ENCODE results near the gene GLCCI1.
"Not testable (repeated sequence)": the region's sequence is repeated elsewhere in the genome, so short reads cannot be mapped to it uniquely, and the experiment has no call there.

The GLCCI1 gene

DNA sequence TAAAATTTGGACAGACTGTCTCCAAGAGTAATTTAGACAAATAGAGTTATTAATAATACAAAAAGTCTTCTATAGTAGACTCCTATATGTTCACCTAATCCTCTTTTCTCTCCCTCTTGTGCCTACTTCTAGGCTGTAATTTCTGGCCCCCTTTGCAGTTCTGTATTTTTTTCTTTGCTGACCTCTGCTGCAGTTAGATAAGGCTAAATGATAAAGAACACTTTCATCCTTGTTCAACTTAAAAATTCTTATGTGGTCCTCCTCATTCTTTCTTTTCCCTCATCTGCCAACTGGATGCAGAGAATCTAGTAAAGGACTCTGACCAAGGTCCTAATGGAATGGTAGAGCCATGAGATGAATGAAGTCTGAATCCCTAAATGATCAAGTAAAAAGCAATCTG, 20.1 kb downstream of the GLCCI1 start:
- Mint-ChIP-seq H3K4me3 (no peak overlapping the region), H3K36me3 (ENCODE audit: low read depth) (peaks cover 22% of the 10 kb centered on the region), H3K9me3 (peaks cover 24% of the 10 kb centered on the region), H3K27ac (no peak overlapping the region), H3K27me3 (ENCODE audit: low read depth) (no peaks in the 10 kb centered on the region), H3K4me1 (ENCODE audit: low read depth) (peaks cover 28% of the 10 kb centered on the region)
- DNase-seq (ENCODE audit: low spot score), result no peak

DNA sequence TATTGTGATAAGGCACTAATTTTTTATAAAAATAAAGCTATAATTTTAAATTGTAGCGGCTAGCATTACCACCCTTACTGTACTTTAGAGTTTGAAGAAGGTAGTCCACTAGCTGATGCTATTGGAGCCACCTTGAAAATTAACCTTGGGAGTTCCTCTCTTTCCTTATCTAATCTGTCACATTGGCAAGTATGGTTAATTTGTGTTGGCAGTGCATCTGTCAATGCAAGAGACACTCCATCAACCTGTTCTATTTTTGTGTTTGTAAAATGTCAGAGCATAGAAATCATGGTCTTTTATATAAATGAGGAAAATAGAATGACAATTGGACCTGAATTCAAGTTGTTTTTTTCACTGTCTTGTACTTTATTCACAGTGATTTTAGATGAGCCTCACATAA, 20.5 kb downstream of the GLCCI1 start:
- no peak for DNase-seq (ENCODE audit: low spot score)
- no peaks in the 10 kb centered on the region for H3K27me3 Mint-ChIP-seq (ENCODE audit: low read depth)
- H3K27ac Mint-ChIP-seq, result peak overlapping the region; percentile 66
- H3K4me3 Mint-ChIP-seq, result peak overlapping the region; percentile 74
- H3K9me3 Mint-ChIP-seq, result peaks cover 24% of the 10 kb centered on the region
- H3K4me1 Mint-ChIP-seq (ENCODE audit: low read depth), result peaks cover 28% of the 10 kb centered on the region
- H3K36me3 Mint-ChIP-seq (ENCODE audit: low read depth), result peaks cover 22% of the 10 kb centered on the region

DNA sequence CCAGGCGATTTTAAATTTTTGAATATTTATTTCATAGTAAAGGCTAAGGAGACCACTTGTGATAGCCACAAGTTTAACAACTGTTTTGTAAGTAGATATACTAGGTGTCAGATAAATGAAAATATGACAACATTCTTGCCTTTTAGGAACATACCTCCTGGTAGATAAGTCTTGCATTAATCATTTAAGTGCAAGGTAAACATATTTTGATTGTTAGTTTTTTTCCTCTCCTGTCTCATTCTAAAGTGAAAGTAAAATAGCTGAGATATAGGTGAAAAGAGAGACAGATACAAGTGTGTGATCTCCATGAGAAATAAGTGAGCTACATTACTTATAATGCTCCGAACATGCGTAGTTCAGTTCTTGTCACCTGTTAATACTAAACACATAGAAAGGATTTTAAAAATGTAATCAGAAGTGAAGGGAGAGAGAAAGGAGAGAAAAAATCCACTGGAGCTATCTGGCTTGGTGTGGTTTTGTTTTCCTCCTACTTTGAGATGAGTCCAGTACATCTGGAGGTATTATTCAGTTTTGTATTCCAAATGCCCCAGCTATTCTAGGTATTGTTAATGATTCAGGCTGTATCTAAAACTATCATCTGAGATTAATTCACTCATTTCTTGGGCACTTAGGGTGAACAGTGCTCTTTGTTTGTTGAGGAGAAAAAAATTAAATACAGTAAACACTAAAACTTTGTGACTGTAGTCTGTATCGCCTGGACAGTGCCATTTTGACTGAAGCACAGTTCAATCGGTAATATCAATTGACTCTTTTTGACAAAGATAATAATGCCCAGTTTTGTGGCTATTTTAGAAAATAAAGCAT, 21.2 kb downstream of the GLCCI1 start:
- DNase-seq (ENCODE audit: low spot score), result no peak
- Mint-ChIP-seq H3K27me3 (ENCODE audit: low read depth) (no peaks in the 10 kb centered on the region), H3K4me3 (peak overlapping the region; percentile 74), H3K36me3 (ENCODE audit: low read depth) (peaks cover 26% of the 10 kb centered on the region), H3K9me3 (peaks cover 28% of the 10 kb centered on the region), H3K27ac (peak overlapping the region; percentile 66), H3K4me1 (ENCODE audit: low read depth) (peaks cover 28% of the 10 kb centered on the region)

DNA sequence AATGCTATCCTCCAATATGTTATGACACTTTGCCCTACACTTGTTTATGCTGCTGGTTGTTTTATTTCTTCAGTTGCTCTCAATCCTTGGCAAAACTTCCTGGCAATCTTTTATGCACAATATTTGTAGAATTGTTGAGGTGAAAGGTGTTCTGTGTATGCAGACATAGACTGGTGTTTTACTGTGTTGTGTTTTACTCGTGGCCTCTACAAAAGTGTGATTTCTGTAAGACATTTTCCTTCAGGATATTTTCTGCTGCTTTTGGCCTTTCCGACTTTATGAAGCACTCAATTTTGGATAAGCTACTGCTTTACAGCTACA, 21.8 kb downstream of the GLCCI1 start:
- Mint-ChIP-seq H3K9me3 (peaks cover 33% of the 10 kb centered on the region), H3K27me3 (ENCODE audit: low read depth) (no peaks in the 10 kb centered on the region), H3K36me3 (ENCODE audit: low read depth) (peaks cover 31% of the 10 kb centered on the region), H3K27ac (no peak overlapping the region), H3K4me1 (ENCODE audit: low read depth) (peaks cover 26% of the 10 kb centered on the region), H3K4me3 (no peak overlapping the region)
- no peak for DNase-seq (ENCODE audit: low spot score)

DNA sequence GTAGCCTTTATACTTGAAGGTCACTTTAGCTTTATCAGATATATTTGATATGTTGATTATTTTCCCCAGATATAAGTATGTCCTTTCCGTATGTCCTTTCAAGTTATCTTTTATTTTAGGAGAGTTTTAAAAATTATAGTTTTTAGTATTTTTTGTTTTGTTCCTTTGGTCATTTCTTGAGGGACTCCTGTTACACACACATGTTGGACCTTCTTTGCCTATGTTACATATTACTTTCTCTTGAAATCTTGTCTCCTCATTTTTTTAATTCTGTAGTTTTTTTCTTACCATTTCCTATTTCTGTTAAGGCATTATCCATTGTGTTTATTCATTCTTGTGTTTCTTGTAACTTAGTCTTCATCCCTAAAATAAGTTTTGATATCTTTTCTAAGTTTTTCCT, 23.9 kb downstream of the GLCCI1 start:
- Mint-ChIP-seq H3K36me3 (ENCODE audit: low read depth) (peaks cover 34% of the 10 kb centered on the region), H3K27ac (no peak overlapping the region), H3K9me3 (peaks cover 34% of the 10 kb centered on the region), H3K4me3 (no peak overlapping the region), H3K4me1 (ENCODE audit: low read depth) (peaks cover 29% of the 10 kb centered on the region), H3K27me3 (ENCODE audit: low read depth) (no peaks in the 10 kb centered on the region)
- no peak for DNase-seq (ENCODE audit: low spot score)

DNA sequence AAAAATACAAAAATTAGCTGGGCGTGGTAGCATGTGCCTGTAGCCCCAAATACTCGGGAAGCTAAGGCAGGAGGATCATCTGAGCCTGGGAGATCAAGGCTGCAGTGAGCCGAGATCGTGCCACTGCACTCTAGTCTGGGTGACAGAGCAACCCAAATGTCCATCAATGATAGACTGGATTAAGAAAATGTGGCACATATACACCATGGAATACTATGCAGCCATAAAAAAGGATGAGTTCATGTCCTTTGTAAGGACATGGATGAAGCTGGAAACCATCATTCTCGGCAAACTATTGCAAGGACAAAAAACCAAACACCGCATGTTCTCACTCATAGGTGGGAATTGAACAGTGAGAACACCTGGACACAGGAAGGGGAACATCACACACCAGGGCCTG, 26.8 kb downstream of the GLCCI1 start:
- not testable (repeated sequence) for H3K27ac Mint-ChIP-seq; H3K4me3 Mint-ChIP-seq; H3K27me3 Mint-ChIP-seq (ENCODE audit: low read depth); H3K4me1 Mint-ChIP-seq (ENCODE audit: low read depth); DNase-seq (ENCODE audit: low spot score)
- peaks cover 37% of the 10 kb centered on the region for H3K9me3 Mint-ChIP-seq
- peaks cover 36% of the 10 kb centered on the region for H3K36me3 Mint-ChIP-seq (ENCODE audit: low read depth)

DNA sequence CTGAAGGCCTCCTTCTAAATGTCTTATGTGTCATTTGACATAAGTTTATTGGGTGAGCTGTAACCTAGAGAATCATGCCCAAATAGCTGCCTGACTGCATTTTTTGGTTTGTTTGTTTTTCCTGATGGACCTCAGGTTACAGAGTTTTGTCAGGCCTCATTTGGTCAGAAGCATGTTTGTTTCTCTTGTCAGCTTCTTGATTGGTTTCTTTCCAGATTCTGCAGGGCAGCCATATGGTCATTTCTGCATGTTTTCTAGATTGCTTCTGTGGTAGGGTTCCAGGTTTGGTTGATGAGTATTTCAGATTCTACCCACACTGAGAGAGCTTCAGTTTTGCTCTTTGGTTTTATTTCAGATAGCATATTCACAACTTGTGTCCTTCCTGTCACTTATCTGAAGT, 28.0 kb downstream of the GLCCI1 start:
- Mint-ChIP-seq H3K9me3 (peaks cover 45% of the 10 kb centered on the region), H3K4me1 (ENCODE audit: low read depth) (peaks cover 3% of the 10 kb centered on the region), H3K27me3 (ENCODE audit: low read depth) (no peaks in the 10 kb centered on the region), H3K27ac (no peak overlapping the region), H3K36me3 (ENCODE audit: low read depth) (peaks cover 43% of the 10 kb centered on the region), H3K4me3 (no peak overlapping the region)
- no peak for DNase-seq (ENCODE audit: low spot score)

DNA sequence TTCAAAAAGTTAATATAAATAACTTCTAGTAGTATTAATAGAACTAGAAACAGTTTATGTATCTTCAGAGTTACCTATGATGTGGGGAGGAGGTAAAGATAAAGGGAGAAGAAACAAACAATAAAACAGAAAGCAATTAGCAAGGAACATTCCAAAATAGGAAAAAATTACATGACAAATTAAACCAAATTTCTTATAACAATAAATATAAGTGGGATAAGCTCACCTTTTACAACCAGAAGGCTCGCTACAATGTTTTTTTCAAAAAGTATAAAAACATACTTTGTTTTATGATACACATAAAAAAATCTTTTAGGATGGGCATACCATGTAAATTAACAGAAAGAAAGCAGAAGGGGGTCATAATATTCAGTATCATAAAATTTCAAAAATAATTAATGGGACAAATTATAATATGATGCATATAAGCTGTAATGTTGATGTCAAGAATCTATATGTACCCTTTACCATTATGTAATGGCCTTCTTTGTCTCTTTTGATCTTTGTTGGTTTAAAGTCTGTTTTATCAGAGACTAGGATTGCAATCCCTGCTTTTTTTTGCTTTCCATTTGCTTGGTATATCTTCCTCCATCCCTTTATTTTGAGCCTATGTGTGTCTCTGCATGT, 31.8 kb downstream of the GLCCI1 start:
- H3K27me3 Mint-ChIP-seq (ENCODE audit: low read depth), result no peaks in the 10 kb centered on the region
- H3K4me1 Mint-ChIP-seq (ENCODE audit: low read depth), result peaks cover 12% of the 10 kb centered on the region
- peaks cover 43% of the 10 kb centered on the region for H3K36me3 Mint-ChIP-seq (ENCODE audit: low read depth)
- H3K4me3 Mint-ChIP-seq, result no peak overlapping the region
- DNase-seq (ENCODE audit: low spot score), result no peak
- H3K27ac Mint-ChIP-seq, result no peak overlapping the region
- peaks cover 23% of the 10 kb centered on the region for H3K9me3 Mint-ChIP-seq

DNA sequence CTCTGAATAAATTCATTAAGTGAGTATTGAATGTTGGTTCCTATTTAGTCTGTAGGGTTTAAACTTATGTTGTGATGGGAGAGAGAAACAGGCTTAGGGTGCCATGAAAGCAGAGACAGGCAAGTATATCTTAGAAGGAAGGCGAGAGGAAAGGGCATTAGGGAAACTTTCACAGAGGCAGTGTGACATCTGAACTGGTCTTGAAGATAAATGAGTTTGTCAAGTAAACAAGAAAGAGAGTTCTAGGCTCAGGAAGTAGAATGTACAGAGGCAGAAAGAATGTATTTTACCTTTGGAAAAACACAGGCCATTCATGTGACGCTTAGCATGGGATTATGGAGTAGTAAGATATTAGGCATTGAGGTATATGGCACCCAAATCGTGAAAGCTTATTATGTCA, 34.5 kb downstream of the GLCCI1 start:
- no peak overlapping the region for H3K4me3 Mint-ChIP-seq
- H3K27ac Mint-ChIP-seq, result no peak overlapping the region
- H3K9me3 Mint-ChIP-seq, result peaks cover 23% of the 10 kb centered on the region
- peaks cover 57% of the 10 kb centered on the region for H3K36me3 Mint-ChIP-seq (ENCODE audit: low read depth)
- H3K27me3 Mint-ChIP-seq (ENCODE audit: low read depth), result no peaks in the 10 kb centered on the region
- H3K4me1 Mint-ChIP-seq (ENCODE audit: low read depth), result peaks cover 9% of the 10 kb centered on the region
- DNase-seq (ENCODE audit: low spot score), result no peak

DNA sequence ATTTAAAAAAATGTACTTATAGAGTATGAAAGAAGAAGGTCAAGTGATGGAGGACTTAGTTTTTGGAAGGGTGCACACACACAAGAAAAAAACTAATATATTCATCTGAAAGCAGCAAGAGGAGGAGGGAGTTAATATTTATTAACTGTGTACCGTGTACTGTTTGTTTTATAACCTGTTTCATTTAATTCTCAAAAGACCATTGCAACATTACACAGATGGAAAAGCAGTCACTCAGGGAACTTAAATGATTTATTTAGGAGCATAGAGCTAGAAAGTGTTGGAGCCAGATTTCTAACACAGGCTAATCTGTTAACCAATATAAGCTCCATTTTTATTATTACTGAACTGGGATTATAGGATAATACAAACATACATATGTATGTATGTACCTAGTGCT, 36.7 kb downstream of the GLCCI1 start:
- no peak overlapping the region for H3K4me3 Mint-ChIP-seq
- H3K27me3 Mint-ChIP-seq (ENCODE audit: low read depth), result no peaks in the 10 kb centered on the region
- DNase-seq (ENCODE audit: low spot score), result no peak
- peaks cover 55% of the 10 kb centered on the region for H3K36me3 Mint-ChIP-seq (ENCODE audit: low read depth)
- peaks cover 9% of the 10 kb centered on the region for H3K4me1 Mint-ChIP-seq (ENCODE audit: low read depth)
- H3K27ac Mint-ChIP-seq, result no peak overlapping the region
- H3K9me3 Mint-ChIP-seq, result peaks cover 20% of the 10 kb centered on the region

DNA sequence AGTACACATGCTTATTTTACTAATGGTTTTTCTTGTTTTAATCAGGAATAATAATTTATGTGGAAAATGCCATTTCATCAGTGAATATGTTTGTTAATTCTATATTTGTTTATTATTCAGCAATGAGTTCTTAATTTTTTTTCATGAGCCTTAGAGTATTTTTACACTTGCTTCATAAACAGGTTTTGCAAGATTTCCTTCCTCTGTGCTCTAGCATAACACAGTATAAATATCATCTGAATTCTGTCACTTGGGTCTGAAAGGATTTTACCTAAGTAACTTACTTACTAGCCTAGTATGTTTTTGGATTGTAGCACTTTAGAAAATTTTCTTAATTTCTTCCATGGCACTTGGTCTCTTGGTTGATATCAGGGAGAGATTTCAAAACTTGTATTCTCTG, 45.8 kb downstream of the GLCCI1 start:
- H3K27ac Mint-ChIP-seq, result peak overlapping the region; percentile 32
- no peaks in the 10 kb centered on the region for H3K9me3 Mint-ChIP-seq
- no peaks in the 10 kb centered on the region for H3K27me3 Mint-ChIP-seq (ENCODE audit: low read depth)
- H3K36me3 Mint-ChIP-seq (ENCODE audit: low read depth), result peaks cover 16% of the 10 kb centered on the region
- DNase-seq (ENCODE audit: low spot score), result no peak
- H3K4me3 Mint-ChIP-seq, result peak overlapping the region; percentile 60
- peaks cover 20% of the 10 kb centered on the region for H3K4me1 Mint-ChIP-seq (ENCODE audit: low read depth)

DNA sequence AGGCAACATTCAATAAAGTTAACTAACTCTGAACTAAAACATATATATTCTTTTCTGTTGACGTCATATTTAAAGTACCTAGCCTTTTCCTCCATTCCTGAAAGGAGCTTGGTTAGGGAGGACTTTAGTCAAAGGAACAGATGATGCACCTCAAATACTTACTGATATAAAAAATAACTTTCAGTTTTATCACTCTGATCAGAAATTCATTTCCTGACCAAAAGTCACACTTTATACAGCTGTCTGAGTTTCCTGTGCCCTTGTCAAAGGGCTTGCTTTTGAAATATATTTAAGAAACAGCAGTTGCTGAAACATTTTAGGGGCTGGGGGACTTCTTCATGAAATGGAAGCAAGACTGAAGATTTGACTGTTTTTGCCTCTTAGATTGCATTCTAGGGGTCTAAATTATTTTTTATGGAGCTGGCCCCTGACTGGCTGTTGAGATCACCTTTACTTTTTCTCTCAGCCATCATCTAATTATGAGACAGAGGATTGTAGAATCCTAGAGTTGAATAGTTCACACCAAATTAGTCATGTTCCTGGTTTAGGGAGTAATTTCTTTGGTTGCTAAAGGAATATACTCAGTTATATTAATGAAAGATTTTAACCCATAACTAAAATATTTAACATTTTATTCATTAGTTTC, 46.6 kb downstream of the GLCCI1 start:
- H3K4me1 Mint-ChIP-seq (ENCODE audit: low read depth), result peaks cover 20% of the 10 kb centered on the region
- no peak for DNase-seq (ENCODE audit: low spot score)
- no peaks in the 10 kb centered on the region for H3K27me3 Mint-ChIP-seq (ENCODE audit: low read depth)
- no peaks in the 10 kb centered on the region for H3K9me3 Mint-ChIP-seq
- peak overlapping the region; percentile 54 for H3K4me3 Mint-ChIP-seq
- peaks cover 20% of the 10 kb centered on the region for H3K36me3 Mint-ChIP-seq (ENCODE audit: low read depth)
- peak overlapping the region; percentile 31 for H3K27ac Mint-ChIP-seq

DNA sequence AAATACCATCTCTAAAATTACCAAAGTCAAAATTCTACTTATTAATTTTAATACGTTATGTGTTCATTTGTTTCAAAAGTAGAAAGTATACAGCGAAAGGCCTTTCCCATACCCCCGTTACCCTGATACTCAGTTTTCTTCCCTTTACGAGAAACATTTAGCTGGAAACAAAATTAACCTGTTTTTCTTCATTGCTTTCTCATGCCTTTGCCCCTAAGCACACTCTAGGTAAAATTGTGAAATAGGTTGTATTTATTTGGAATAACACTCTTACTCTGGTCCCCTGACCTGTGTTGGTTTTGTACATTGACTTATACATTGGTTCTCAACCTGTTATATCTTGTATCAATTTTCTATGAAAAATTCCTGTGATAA, 47.1 kb downstream of the GLCCI1 start:
- H3K36me3 Mint-ChIP-seq (ENCODE audit: low read depth), result peaks cover 19% of the 10 kb centered on the region
- no peaks in the 10 kb centered on the region for H3K9me3 Mint-ChIP-seq
- H3K4me3 Mint-ChIP-seq, result no peak overlapping the region
- peaks cover 20% of the 10 kb centered on the region for H3K4me1 Mint-ChIP-seq (ENCODE audit: low read depth)
- no peaks in the 10 kb centered on the region for H3K27me3 Mint-ChIP-seq (ENCODE audit: low read depth)
- H3K27ac Mint-ChIP-seq, result no peak overlapping the region
- no peak for DNase-seq (ENCODE audit: low spot score)

DNA sequence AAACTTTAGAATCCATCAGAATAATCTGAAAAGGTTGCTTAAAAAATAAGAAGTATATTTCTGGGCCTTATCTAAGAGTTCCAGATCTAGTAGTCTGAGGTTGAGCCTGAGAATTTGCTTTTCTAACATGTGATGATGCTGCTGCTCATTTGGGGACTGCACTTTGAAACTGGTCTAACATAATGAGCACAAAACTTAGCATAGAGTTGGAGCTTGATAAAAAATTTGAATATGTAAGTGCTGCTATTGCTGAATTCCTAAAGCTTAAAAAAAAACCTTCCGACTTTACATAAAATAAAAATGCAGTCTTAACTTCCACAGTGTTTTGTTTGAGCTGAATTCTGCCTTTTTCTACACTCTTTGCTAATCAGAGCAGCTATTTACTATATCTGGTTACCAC, 48.8 kb downstream of the GLCCI1 start:
- Mint-ChIP-seq H3K4me1 (ENCODE audit: low read depth) (peaks cover 20% of the 10 kb centered on the region), H3K9me3 (no peaks in the 10 kb centered on the region), H3K27me3 (ENCODE audit: low read depth) (no peaks in the 10 kb centered on the region), H3K36me3 (ENCODE audit: low read depth) (peaks cover 18% of the 10 kb centered on the region), H3K27ac (no peak overlapping the region), H3K4me3 (no peak overlapping the region)
- DNase-seq (ENCODE audit: low spot score), result no peak

Measured in T-helper 2 cell treated with Interferon-gamma antibody and Interleukin-4, amounts not matched to agents 5 μg/mL and 100 μg/mL, for 36 hours (primary cell).